Measurements from ENCODE around the gene SLC35G1. TPM values are rescaled to one million over a fixed set of nuclear protein-coding genes. Genes with fewer than 3 reads are reported as not detected.
A peak's percentile ranks its signal among the peaks of the same experiment; 100 is the strongest.

Gene SLC35G1
- polyA plus RNA-seq, 3 donors = 7.2 to 9.1 (median 7.8) TPM

- no peak for DNase-seq
Measured at GRCh38 chr10:93874309-93875031, 19.3 kb upstream of the SLC35G1 start.

GRCh38 chr10:93875032-93875358 lies 18.8 kb upstream of the SLC35G1 start:
- no peak for DNase-seq

- no peak for DNase-seq
Measured at GRCh38 chr10:93876381-93876780, 17.4 kb upstream of the SLC35G1 start.

- no peak for DNase-seq
Measured at GRCh38 chr10:93879273-93879672, 14.5 kb upstream of the SLC35G1 start.

GRCh38 chr10:93894516-93895378 lies 969 bp downstream of the SLC35G1 start:
- no peak for DNase-seq

DNA sequence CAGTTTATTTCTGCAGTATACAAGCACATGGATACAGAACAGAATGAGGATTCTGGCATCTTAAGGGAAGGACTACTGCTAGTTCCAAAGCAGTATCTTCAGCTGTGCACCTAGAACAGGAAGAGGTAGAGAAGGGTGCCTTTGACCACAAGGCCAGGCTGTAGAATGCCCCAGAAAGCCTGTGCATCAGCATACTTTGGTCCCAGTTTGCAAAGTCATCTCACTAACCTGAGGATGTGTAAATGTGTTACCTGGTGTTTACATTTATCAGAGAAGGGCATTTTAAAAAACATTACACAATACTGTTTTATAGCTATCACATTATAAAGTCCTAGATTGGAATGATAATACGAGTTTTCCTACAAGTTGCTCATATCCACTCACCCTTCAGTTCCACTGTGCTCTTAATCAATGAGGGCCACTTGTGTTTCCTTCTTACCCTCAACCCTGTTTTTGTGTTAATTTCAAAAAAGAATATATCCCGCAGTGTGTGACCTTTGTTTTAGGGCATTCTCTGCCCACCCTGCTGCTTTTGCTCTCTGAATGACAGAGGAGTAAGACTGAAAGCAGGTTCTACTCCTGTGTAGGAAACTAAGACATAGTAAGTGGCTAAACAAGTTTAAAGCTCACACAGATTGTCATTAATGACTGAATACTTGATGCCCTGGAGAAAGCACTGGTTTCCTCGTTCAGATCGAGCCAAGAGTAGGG lies 3.4 kb downstream of the SLC35G1 start:
- DNase-seq = no peak

DNA sequence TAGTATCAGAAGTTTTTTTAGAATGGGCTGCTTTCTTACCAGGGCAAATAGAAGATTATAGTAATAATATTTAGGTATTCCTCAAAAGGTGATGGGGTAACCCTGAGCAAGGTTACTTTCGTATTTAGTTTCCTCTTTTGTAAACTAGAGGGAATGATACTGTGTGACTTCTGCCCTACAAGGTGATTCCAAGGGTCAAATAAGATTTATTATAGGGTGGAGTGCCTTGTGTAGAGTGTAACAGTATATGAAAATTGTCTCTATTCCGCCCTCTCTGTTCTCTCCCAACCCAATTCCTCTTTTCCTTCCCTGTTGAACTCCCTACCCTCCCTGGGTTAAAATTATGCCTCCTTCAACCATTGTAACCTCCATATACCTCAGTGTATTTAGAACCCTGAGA lies 5.3 kb downstream of the SLC35G1 start:
- DNase-seq = no peak

DNA sequence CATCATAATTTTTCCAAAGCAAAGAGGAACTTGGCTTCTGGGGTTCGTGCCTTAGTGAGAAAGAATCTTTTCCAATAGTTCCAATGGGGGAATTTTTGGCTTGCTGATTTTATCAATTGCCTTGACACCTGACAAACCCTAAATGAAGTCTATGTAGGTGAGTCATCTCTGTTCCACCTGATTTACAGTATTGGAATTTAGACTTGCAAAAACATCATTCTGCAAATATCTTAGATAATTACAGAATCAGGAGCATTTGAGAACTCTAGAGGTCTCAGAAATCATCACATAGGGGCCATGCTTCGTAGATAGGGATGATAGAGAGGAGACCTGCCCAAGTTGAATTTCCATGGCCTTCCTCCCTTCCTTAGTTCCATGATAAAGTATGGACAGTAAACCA lies 9.3 kb downstream of the SLC35G1 start:
- no peak for DNase-seq

- no peak for DNase-seq
Measured at GRCh38 chr10:93904901-93905300, 11.1 kb downstream of the SLC35G1 start.

DNA sequence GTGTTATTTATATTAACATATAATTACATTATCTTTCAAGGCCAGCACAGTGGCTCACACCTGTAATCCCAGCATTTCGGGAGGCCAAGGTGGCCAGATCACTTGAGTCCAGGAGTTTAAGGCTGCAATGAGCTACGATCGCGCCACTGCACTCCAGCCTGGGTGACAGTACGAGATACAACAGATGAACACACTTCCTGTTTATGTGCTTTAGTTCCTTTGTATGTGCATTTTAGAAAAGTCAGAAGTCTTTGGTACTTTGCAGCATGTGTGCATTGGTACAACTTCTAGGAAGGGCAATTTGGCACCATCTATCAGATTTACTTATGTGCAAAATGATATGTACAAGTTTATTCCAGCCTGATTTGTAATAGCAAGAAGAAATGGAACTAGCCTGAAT lies 13.3 kb downstream of the SLC35G1 start:
- no peak for DNase-seq

- DNase-seq = no peak
Measured at GRCh38 chr10:93911866-93912265, 18.1 kb downstream of the SLC35G1 start.

DNA sequence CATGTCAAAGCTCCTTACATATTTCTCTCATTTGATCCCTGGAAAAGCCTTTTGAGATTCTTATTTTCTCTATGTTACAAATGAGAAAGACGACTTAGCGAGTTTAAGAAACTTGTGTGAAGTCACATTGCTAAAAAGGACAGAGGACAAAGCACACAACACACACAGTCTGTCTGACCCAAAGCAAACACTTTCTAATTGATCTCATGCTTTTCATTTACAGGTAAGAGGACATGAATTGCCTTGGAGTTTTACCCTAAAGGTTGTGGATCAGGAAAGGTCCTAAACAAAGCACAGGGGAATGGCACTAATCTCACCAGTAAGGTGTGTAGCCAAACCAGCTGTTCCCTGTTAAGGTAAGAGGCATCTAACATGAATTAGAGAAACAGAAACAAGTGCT lies 18.7 kb downstream of the SLC35G1 start:
- DNase-seq = no peak

DNA sequence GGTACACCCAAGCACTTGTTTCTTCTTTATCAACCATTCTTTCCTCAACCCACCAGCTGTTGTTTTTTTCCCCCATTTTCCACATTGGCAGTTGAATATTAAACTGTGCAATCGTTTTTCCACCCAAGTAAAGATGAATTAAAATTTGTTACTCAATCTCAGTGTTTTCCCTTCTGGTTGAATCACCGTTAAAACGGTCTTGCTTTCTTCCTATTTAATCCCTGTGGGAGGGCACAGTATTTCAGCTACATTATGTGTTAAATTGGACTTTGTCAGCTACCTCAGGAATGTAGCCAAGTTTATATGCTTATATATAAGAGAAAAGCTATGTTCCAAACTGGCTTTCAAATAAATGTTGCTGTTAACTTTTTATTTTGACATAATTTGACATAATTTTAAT lies 19.9 kb downstream of the SLC35G1 start:
- no peak for DNase-seq

- DNase-seq = no peak
Measured at GRCh38 chr10:93915598-93915997, 21.8 kb downstream of the SLC35G1 start.

DNA sequence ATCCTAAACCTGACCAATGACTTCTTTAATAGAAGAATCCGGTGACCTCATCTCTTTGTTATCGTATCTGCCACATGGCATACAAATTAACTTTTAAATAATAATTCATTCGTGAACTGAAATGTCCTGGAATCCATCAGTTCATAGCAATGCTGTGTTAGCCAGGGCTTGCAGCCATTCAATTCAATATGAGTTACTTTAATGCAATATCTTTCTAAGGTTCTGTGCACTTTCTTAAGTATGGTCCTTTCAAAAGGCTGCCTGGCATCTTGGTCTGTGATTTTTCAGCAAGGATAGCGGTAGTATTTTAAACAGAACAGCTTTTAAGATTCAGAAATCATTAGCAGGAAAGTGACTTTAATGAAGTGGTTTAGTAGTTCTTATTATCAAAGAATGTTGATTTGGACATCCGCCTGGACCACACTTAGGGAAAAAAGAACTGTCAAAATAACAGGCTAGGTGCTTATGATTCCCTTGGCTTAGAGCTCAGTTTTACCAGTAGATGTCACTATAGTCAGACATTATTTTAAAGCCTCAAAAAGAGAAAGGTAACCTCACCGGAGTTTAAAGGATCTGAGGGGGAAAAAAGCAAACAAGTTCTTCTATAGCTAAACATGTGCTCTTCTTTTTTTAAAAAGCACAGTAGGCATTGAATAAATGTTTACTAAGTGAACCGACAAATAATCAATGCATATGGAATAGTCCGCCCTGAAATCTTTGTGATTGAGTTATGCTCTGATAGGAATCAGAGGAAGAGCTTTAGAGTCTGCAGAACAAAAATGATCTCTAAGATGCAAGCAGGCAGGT lies 22.7 kb downstream of the SLC35G1 start:
- DNase-seq = peak; percentile 58

GRCh38 chr10:93917064-93917391 lies 23.2 kb downstream of the SLC35G1 start:
- peak; percentile 16 for DNase-seq

DNA sequence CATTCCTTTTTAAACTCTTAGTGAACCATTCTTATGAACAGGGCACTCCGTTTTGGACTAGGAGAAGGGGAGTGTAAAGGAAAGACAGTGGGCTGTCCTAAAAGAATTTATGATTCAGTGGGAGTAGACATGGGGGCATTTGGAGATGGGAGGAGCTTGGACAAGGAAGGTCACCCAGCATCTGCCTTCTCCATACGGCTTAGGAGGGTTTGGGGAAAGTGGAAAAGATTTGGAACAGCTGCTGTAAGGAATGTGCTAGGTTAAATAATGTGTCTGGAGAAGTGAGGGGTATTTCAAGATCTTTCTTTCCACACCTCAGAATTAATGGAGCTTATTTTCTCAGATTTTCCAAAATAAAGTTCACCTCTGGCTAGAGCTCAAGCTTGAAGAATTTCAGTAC lies 24.0 kb downstream of the SLC35G1 start:
- peak; percentile 24 for DNase-seq

GRCh38 chr10:93921338-93921737 lies 27.6 kb downstream of the SLC35G1 start:
- DNase-seq = no peak

- DNase-seq = no peak
Measured at GRCh38 chr10:93926613-93927012, 32.8 kb downstream of the SLC35G1 start.

- no peak for DNase-seq
Measured at GRCh38 chr10:93938140-93938539, 44.4 kb downstream of the SLC35G1 start.

- DNase-seq = no peak
Measured at GRCh38 chr10:93940881-93941280, 47.1 kb downstream of the SLC35G1 start.

DNA sequence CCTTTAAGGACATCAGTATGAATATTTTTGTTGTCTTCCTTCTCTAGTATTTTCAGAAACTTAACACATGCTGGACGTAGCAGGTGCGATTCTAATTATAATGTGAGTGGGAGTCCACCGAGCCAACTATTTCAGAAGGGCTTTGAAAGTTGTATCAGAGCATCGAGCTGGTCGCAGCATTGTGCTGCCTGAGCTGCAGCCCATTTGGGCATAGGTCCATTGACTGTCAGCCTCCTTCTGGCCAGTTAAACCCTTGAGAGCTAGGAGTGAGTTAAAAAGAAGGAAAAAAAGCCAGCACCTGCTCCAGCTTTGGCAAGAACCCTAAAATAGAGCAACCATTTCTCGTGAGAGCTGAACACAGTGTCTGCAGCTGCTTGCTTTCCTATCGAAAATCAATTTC lies 47.8 kb downstream of the SLC35G1 start:
- no peak for DNase-seq

Data from renal pelvis (tissue), 4 donors.